SK-N-SH (cell line): ENCODE measurements around the gene CFAP57. TPM values are rescaled to one million over a fixed set of nuclear protein-coding genes. Genes with fewer than 3 reads are reported as not detected.

Experiments used
- CTCF ChIA-PET: fragments of 300-600, 350-600 bp; formaldehyde crosslinking; extraction: SDS; loops from one replicate; lab custom pipeline; 2021; lab: Yijun Ruan, JAX
- POLR2A ChIA-PET: fragments of 350-600 bp; sonication (Branson Sonifier 250); formaldehyde crosslinking; extraction: SDS; loops from one replicate; lab custom pipeline; 2020; ENCODE audit warnings: antibody characterized with exemption, inconsistent platforms; lab: Yijun Ruan, JAX
- DNase-seq: peaks from one replicate; pipeline ENCODE4 v3.0.0; 2012
- H2AFZ ChIP-seq: fragments of 200-600 bp; sonication (generic); 2 replicates; pipeline ENCODE4 v1.8.1; 2016; ENCODE audit warnings: antibody characterized with exemption, mild to moderate bottlenecking, low read depth
- H3F3A ChIP-seq: fragments of 200-600 bp; sonication (generic); replicated peaks from 2 replicates; pipeline ENCODE3; 2016; ENCODE audit warnings: antibody characterized with exemption, mild to moderate bottlenecking; ENCODE audit not compliant: insufficient read depth
- H3K27ac ChIP-seq, 2 experiments: fragments of 200-500 bp in 1 of 2; fragments of 200-600 bp in 1 of 2; sonication (Bioruptor generic) in 1 of 2; sonication (generic), shearing (Covaris generic) in 1 of 2; 2 replicates each; pipeline versions ENCODE4 v1.5.1 to v1.6.1; 2014 to 2016; ENCODE audit warnings: low read depth in 2 of 2, inconsistent platforms in 1 of 2, low read length in 1 of 2, mild to moderate bottlenecking in 1 of 2, mixed read lengths in 1 of 2
- H3K27me3 ChIP-seq: fragments of 200-600 bp; sonication (generic), shearing (Covaris generic); 2 replicates; pipeline ENCODE4 v1.6.1; 2016; ENCODE audit warnings: mixed run types; ENCODE audit not compliant: insufficient read depth
- H3K36me3 ChIP-seq, 2 experiments: fragments of 200-500 bp in 1 of 2; fragments of 200-600 bp in 1 of 2; sonication (Bioruptor generic) in 1 of 2; sonication (generic) in 1 of 2; replicated peaks in 1 of 2; 2 replicates each; pipeline versions ENCODE3 to v1.5.1; 2014 to 2016; ENCODE audit warnings: low read length in 1 of 2, mild to moderate bottlenecking in 1 of 2; ENCODE audit not compliant: insufficient read depth in 2 of 2, control insufficient read depth in 1 of 2
- H3K4me1 ChIP-seq, 2 experiments: fragments of 200-500 bp in 1 of 2; fragments of 200-600 bp in 1 of 2; sonication (Bioruptor generic) in 1 of 2; sonication (generic), shearing (Covaris generic) in 1 of 2; 2 replicates each; pipeline versions ENCODE4 v1.5.1 to v1.6.1; 2014 to 2016; ENCODE audit warnings: low read depth in 1 of 2, low read length in 1 of 2, mixed run types in 1 of 2; ENCODE audit not compliant: insufficient read depth in 2 of 2, control insufficient read depth in 1 of 2
- H3K4me2 ChIP-seq: fragments of 200-600 bp; sonication (generic), shearing (Covaris generic); 2 replicates; pipeline ENCODE4 v1.6.1; 2017; ENCODE audit warnings: mixed run types
- H3K4me3 ChIP-seq, 2 experiments: fragments of 200-500 bp in 1 of 2; fragments of 200-600 bp in 1 of 2; sonication (Bioruptor generic) in 1 of 2; sonication (generic), shearing (Covaris generic) in 1 of 2; 2 replicates each; pipeline versions ENCODE4 v1.5.1 to v1.8.1; 2014 to 2016; ENCODE audit warnings: low read depth in 2 of 2, inconsistent platforms in 1 of 2, low read length in 1 of 2, mild to moderate bottlenecking in 1 of 2, mixed read lengths in 1 of 2, moderate library complexity in 1 of 2
- H3K79me2 ChIP-seq: fragments of 200-600 bp; sonication (generic); 2 replicates; pipeline ENCODE4 v1.8.1; 2017; ENCODE audit warnings: mild to moderate bottlenecking; ENCODE audit not compliant: insufficient read depth
- H3K9ac ChIP-seq: fragments of 200-600 bp; sonication (generic); 2 replicates; pipeline ENCODE4 v1.6.1; 2017; ENCODE audit warnings: mixed run types
- H3K9me2 ChIP-seq: fragments of 200-600 bp; sonication (generic); 2 replicates; pipeline ENCODE4 v1.6.1; 2017; ENCODE audit warnings: mixed run types
- H3K9me3 ChIP-seq: fragments of 200-600 bp; sonication (generic); 2 replicates; pipeline ENCODE4 v1.6.1; 2017; ENCODE audit warnings: mixed run types, mild to moderate bottlenecking, moderate library complexity
- H4K20me1 ChIP-seq: fragments of 200-600 bp; sonication (generic); 2 replicates; pipeline ENCODE4 v1.6.1; 2017; ENCODE audit warnings: mild to moderate bottlenecking, mixed run types; ENCODE audit not compliant: insufficient read depth
- FOXM1 ChIP-seq: IDR thresholded peaks from 2 replicates; pipeline ENCODE4 v1.4.0; 2012; ENCODE audit warnings: low read depth, mild to moderate bottlenecking
- GABPA ChIP-seq: IDR thresholded peaks from 2 replicates; pipeline ENCODE4 v1.4.0; 2012; ENCODE audit warnings: low read depth, mild to moderate bottlenecking
- IRF3 ChIP-seq: fragments of 150-350 bp; IDR thresholded peaks from 2 replicates; pipeline ENCODE4 v1.6.1; 2016; ENCODE audit warnings: mild to moderate bottlenecking, low read depth, low read length
- JUND ChIP-seq: IDR thresholded peaks from 2 replicates; pipeline ENCODE4 v1.4.0; 2012
- MXI1 ChIP-seq: IDR thresholded peaks from 2 replicates; pipeline ENCODE4 v1.6.1; 2012; ENCODE audit warnings: mild to moderate bottlenecking, low read depth, low read length, improper control_type of control experiment
- NFIC ChIP-seq: IDR thresholded peaks from 2 replicates; pipeline ENCODE4 v1.4.0; 2012; ENCODE audit warnings: borderline replicate concordance
- NRF1 ChIP-seq: IDR thresholded peaks from 2 replicates; pipeline ENCODE4 v1.6.1; 2012; ENCODE audit warnings: low read depth, mild to moderate bottlenecking, low read length
- RAD21 ChIP-seq: IDR thresholded peaks from 2 replicates; pipeline ENCODE4 v1.6.1; 2012; ENCODE audit warnings: mild to moderate bottlenecking, low read length
- RXRA ChIP-seq: IDR thresholded peaks from 2 replicates; pipeline ENCODE4 v1.4.0; 2012; ENCODE audit warnings: low read depth, mild to moderate bottlenecking, borderline replicate concordance
- SIN3A ChIP-seq: IDR thresholded peaks from 2 replicates; pipeline ENCODE4 v1.6.1; 2012; ENCODE audit warnings: low read depth, mild to moderate bottlenecking, low read length, moderate library complexity, borderline replicate concordance
- SMC3 ChIP-seq: IDR thresholded peaks from 2 replicates; pipeline ENCODE4 v1.6.1; 2012; ENCODE audit warnings: low read depth, low read length, improper control_type of control experiment
- TCF12 ChIP-seq: IDR thresholded peaks from 2 replicates; pipeline ENCODE4 v1.4.0; 2012
- USF2 ChIP-seq: fragments of 150-350 bp; IDR thresholded peaks from 2 replicates; pipeline ENCODE4 v1.6.1; 2017; ENCODE audit warnings: antibody characterized with exemption, low read length, low read depth, borderline replicate concordance
- ZBTB33 ChIP-seq: IDR thresholded peaks from 2 replicates; pipeline ENCODE4 v1.4.0; 2012; ENCODE audit warnings: low read depth, borderline replicate concordance
- WGBS: methylation state at CpG from one replicate; pipeline ENCODE4 v1.1.6; 2017; ENCODE audit warnings: low lambda C conversion rate; 5-methylcytosine and 5-hydroxymethylcytosine counted together
- polyA plus RNA-seq, 3 experiments: library from polyadenylated mRNA; depleted of rRNA; stranded (reverse); fragments of >200 nt; gene quantifications; 2 replicates each; pipeline ENCODE4 v1.2.3, GENCODE V29; 2012
- TF ChIP-seq, protein P1 (sequence below): IDR thresholded peaks from 2 replicates; pipeline ENCODE4 v1.4.0; 2012; ENCODE audit warnings: low read depth
- TF ChIP-seq, protein P2 (sequence below): IDR thresholded peaks from 2 replicates; pipeline ENCODE4; 2012
- TF ChIP-seq, protein P3 (sequence below): IDR thresholded peaks from 2 replicates; pipeline ENCODE4 v1.6.1; 2012; ENCODE audit warnings: mild to moderate bottlenecking, low read depth, low read length, moderate library complexity

Gene CFAP57
- polyA plus RNA-seq, 1 of the 3 experiments (the other 2 are of a cell fraction) = 0.36 TPM

DNA sequence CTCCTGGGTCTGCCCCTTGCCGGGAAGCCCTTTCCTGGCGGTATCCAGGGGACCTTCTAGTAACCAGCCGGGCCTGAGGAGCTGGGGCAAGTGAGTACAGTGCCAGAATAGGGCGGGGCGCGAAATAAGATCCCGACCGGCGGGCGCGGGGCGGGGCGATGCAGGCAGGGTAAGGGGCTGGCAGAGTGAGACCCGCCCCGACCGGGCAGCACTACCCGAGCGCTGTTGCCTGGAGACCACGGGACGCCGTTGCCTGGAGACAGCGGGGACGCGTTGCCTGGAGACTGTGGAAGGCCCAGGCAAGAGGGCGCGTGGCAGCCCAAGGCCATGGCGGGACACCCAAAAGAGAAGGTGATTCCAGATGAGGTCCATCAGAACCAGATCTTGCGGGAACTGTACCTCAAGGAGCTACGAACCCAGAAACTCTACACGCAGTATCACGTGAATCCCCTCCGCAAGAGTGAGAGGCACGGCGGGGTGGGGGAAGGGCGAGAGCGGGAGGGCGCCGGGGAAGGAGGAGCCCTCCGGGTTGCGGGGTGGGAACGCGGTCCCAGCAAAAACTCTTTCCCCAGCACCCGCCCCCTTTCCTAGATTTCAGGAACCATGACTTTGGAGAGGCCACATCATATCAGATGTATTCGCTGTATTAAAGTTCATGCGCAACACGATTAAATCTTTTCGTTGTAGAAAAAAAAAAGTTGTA lies 24.4 kb upstream of the CFAP57 start:
- Histone ChIP-seq H3K9me2 (no peaks in the 10 kb centered on the region), H3K9ac (peak overlapping the region; percentile 31; the same call in 1 of the 2 replicates), H3F3A (peaks cover 6% of the 10 kb centered on the region), H3K36me3 (no peaks in the 10 kb centered on the region), H3K27ac (no peak overlapping the region), H3K4me2 (peak overlapping the region; percentile 93), H2AFZ (peak overlapping the region; percentile 94), H3K9me3 (no peaks in the 10 kb centered on the region), H3K4me1 (peaks cover 3 to 4% of the 10 kb centered on the region in 2 experiments; a peak in 1 of 4 replicates), H4K20me1 (no peaks in the 10 kb centered on the region), H3K4me3 (peak overlapping the region; percentile 63 to 69), H3K79me2 (no peaks in the 10 kb centered on the region), H3K27me3 (peaks cover 6% of the 10 kb centered on the region; the same call in 1 of the 2 replicates)
- TF ChIP-seq SIN3A = peak; percentile 97
- TF ChIP-seq SMC3 = no peak
- TF ChIP-seq MXI1 = peak; percentile 100
- peak; percentile 85; the same call in 1 of the 2 replicates for TF ChIP-seq FOXM1
- TF ChIP-seq NFIC = no peak
- TF ChIP-seq JUND = no peak
- TF ChIP-seq RAD21 = no peak
- TF ChIP-seq, protein P1, sequence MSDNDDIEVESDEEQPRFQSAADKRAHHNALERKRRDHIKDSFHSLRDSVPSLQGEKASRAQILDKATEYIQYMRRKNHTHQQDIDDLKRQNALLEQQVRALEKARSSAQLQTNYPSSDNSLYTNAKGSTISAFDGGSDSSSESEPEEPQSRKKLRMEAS = 0 out of 2 replicates have a peak, but pooled peaks have one; percentile 18
- ChIA-PET CTCF (interaction anchor here (1.6 kb wide), 1 partner anchor 74 kb away, joined by 4 read pairs; no protein-coding TSS in a partner anchor), POLR2A (interaction anchor here (1.3 kb wide), 1 partner anchor 23 kb away, joined by 3 read pairs; no protein-coding TSS in a partner anchor)
- peak; percentile 91 for DNase-seq
- WGBS = 11% methylated on average over 18 of the region's 47 CpGs

DNA sequence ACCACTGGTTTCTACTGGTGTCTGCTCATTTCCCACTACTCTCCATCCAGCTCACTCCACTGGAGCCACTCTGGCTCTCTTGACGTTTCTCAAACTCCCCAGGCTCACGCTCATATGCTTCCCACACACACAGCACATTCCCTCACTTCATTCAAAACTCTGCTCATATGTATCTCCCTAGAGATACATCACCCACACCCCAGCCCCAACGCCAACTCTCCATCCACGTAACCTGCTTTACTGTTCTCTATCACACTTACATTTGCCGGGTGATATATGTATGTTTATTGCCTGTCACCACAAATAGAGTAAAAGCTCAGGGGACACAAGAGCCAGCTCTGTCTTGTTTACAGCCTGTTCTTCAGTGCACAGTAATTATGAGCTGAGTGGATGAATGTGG lies 22.2 kb upstream of the CFAP57 start:
- Histone ChIP-seq H3K9ac (no peak overlapping the region), H3K4me1 (peaks cover 3 to 4% of the 10 kb centered on the region in 2 experiments; a peak in 1 of 4 replicates), H3K27me3 (peaks cover 4% of the 10 kb centered on the region; the same call in 1 of the 2 replicates), H3K9me3 (no peaks in the 10 kb centered on the region), H3K27ac (no peak overlapping the region), H3K4me2 (no peak overlapping the region), H3K9me2 (no peaks in the 10 kb centered on the region), H3K4me3 (no peak overlapping the region), H4K20me1 (no peaks in the 10 kb centered on the region), H3K79me2 (no peaks in the 10 kb centered on the region), H2AFZ (no peak overlapping the region), H3K36me3 (no peaks in the 10 kb centered on the region), H3F3A (peaks cover 6% of the 10 kb centered on the region)
- DNase-seq = no peak
- 67% methylated on average over 5 of the region's 5 CpGs for WGBS
- ChIA-PET POLR2A (no interaction called here), CTCF (no interaction called here)
- TF ChIP-seq, protein P2, sequence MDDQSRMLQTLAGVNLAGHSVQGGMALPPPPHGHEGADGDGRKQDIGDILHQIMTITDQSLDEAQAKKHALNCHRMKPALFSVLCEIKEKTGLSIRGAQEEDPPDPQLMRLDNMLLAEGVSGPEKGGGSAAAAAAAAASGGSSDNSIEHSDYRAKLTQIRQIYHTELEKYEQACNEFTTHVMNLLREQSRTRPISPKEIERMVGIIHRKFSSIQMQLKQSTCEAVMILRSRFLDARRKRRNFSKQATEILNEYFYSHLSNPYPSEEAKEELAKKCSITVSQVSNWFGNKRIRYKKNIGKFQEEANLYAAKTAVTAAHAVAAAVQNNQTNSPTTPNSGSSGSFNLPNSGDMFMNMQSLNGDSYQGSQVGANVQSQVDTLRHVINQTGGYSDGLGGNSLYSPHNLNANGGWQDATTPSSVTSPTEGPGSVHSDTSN = no peak
- TF ChIP-seq ZBTB33 (no peak), FOXM1 (no peak), RAD21 (no peak), TCF12 (no peak), NRF1 (no peak), GABPA (no peak), RXRA (no peak), USF2 (no peak), IRF3 (no peak)
- TF ChIP-seq, protein P3, sequence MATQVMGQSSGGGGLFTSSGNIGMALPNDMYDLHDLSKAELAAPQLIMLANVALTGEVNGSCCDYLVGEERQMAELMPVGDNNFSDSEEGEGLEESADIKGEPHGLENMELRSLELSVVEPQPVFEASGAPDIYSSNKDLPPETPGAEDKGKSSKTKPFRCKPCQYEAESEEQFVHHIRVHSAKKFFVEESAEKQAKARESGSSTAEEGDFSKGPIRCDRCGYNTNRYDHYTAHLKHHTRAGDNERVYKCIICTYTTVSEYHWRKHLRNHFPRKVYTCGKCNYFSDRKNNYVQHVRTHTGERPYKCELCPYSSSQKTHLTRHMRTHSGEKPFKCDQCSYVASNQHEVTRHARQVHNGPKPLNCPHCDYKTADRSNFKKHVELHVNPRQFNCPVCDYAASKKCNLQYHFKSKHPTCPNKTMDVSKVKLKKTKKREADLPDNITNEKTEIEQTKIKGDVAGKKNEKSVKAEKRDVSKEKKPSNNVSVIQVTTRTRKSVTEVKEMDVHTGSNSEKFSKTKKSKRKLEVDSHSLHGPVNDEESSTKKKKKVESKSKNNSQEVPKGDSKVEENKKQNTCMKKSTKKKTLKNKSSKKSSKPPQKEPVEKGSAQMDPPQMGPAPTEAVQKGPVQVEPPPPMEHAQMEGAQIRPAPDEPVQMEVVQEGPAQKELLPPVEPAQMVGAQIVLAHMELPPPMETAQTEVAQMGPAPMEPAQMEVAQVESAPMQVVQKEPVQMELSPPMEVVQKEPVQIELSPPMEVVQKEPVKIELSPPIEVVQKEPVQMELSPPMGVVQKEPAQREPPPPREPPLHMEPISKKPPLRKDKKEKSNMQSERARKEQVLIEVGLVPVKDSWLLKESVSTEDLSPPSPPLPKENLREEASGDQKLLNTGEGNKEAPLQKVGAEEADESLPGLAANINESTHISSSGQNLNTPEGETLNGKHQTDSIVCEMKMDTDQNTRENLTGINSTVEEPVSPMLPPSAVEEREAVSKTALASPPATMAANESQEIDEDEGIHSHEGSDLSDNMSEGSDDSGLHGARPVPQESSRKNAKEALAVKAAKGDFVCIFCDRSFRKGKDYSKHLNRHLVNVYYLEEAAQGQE = no peak
